HepG2 (cell line): ENCODE measurements around the gene DEFB127. TPM values are rescaled to one million over a fixed set of nuclear protein-coding genes. Genes with fewer than 3 reads are reported as not detected.

Experiments
- ATAC-seq: fragments of 200-7000 bp; cut with Tn5 transposase; 3 replicates; pipeline ENCODE4 v1.9.1; 2020; ENCODE audit warnings: mild to moderate bottlenecking, moderate library complexity
- BruUV-seq: library from RNA; stranded (reverse); fragments of 400-500 nt; replicated peaks from 2 replicates; lab custom pipeline; 2021; lab: Mats Ljungman, UMichigan
- CTCF ChIA-PET: fragments of 300-600 bp; formaldehyde crosslinking; extraction: SDS; loops from one replicate; lab custom pipeline; 2021; ENCODE audit warnings: low total read pairs, inconsistent platforms, low intra/inter-chr PET ratio; lab: Yijun Ruan, JAX
- POLR2A ChIA-PET: fragments of 350-600 bp; sonication (Branson Sonifier 250); formaldehyde crosslinking; loops from one replicate; lab custom pipeline; 2020; ENCODE audit warnings: antibody characterized with exemption, inconsistent platforms; lab: Yijun Ruan, JAX
- DNase-seq: peaks from one replicate; pipeline ENCODE4 v3.0.0-alpha.2; 2015; ENCODE audit warnings: low spot score
- FAIRE-seq: peaks from 3 replicates; lab custom pipeline; 2011; peaks lifted over from hg19 to GRCh38; lab: Jason Lieb, UNC
- H2AFZ ChIP-seq: one replicate; pipeline ENCODE4 v1.6.1; 2011; ENCODE audit warnings: low read length, inconsistent platforms
- H3K27ac ChIP-seq: fragments of 300-600 bp; 3 replicates; pipeline ENCODE4 v1.8.0; 2011; ENCODE audit warnings: mixed run types, mild to moderate bottlenecking, mixed read lengths, low read length, inconsistent platforms; ENCODE audit not compliant: insufficient read depth; ENCODE audit errors: extremely low read length
- H3K27me3 ChIP-seq, 2 experiments: fragments of 200-600 bp in 1 of 2; 2 replicates in 1 of 2; 3 replicates in 1 of 2; pipeline versions ENCODE4 v1.6.0 to v1.8.0; 2011; ENCODE audit warnings: low read length in 2 of 2, mild to moderate bottlenecking in 2 of 2, moderate library complexity in 2 of 2, inconsistent platforms in 1 of 2; ENCODE audit not compliant: insufficient read depth in 2 of 2, control insufficient read depth in 1 of 2
- H3K36me3 ChIP-seq, 2 experiments: fragments of 200-600 bp in 1 of 2; replicated peaks in 1 of 2; 2 replicates in 1 of 2; 3 replicates in 1 of 2; pipeline versions ENCODE4 v1.5.1 to v1.8.0; 2011; ENCODE audit warnings: low read length in 2 of 2, inconsistent platforms in 1 of 2; ENCODE audit not compliant: insufficient read depth in 2 of 2, control insufficient read depth in 1 of 2
- H3K4me1 ChIP-seq: 2 replicates; pipeline ENCODE4 v1.5.1; 2012; ENCODE audit warnings: low read length, inconsistent platforms; ENCODE audit not compliant: insufficient read depth
- H3K4me2 ChIP-seq: 2 replicates; pipeline ENCODE4 v1.6.0; 2011; ENCODE audit warnings: low read depth, low read length, inconsistent platforms
- H3K4me3 ChIP-seq, 3 experiments: fragments of 200-600 bp in 1 of 3; sonication (generic), shearing (Covaris generic) in 1 of 3; replicated peaks in 1 of 3; 2 replicates each; pipeline ENCODE4 v1.5.1; 2011 to 2016; ENCODE audit warnings: low read length in 3 of 3, inconsistent platforms in 2 of 3, low read depth in 2 of 3, mild to moderate bottlenecking in 2 of 3, control low read depth in 1 of 3, mixed read lengths in 1 of 3; ENCODE audit not compliant: insufficient read depth in 1 of 3
- H3K79me2 ChIP-seq: one replicate; pipeline ENCODE4 v1.6.1; 2011; ENCODE audit warnings: low read length, inconsistent platforms; ENCODE audit not compliant: insufficient read depth
- H3K9ac ChIP-seq: 2 replicates; pipeline ENCODE4 v1.6.0; 2011; ENCODE audit warnings: mild to moderate bottlenecking, low read depth, low read length, inconsistent platforms; ENCODE audit not compliant: insufficient read depth
- H3K9me3 ChIP-seq: 2 replicates; pipeline ENCODE4 v1.5.1; 2012; ENCODE audit warnings: mild to moderate bottlenecking, low read length
- H4K20me1 ChIP-seq: 2 replicates; pipeline ENCODE4 v1.6.0; 2011; ENCODE audit warnings: inconsistent platforms, mild to moderate bottlenecking, low read length, moderate library complexity; ENCODE audit not compliant: insufficient read depth
- CREB1 ChIP-seq, 2 experiments: fragments of 450-650 bp in 1 of 2; IDR thresholded peaks; 2 replicates each; pipeline ENCODE4 v1.6.1; 2016 to 2017; ENCODE audit warnings: control low read depth in 1 of 2, mild to moderate bottlenecking in 1 of 2, missing compliant biosample characterization in 1 of 2, missing genetic modification characterization in 1 of 2
- FOXA1 ChIP-seq, 2 experiments: fragments of 450-650 bp in 1 of 2; sonication (generic) in 1 of 2; formaldehyde crosslinking in 1 of 2; IDR thresholded peaks; 2 replicates each; pipeline versions ENCODE4 v1.4.0 to v1.6.1; 2016 to 2020; ENCODE audit warnings: missing genetic modification reagents in 1 of 2
- MYC ChIP-seq: sonication (generic); formaldehyde crosslinking; IDR thresholded peaks from 2 replicates; pipeline ENCODE4 v1.9.0; 2021; ENCODE audit warnings: missing genetic modification reagents, borderline replicate concordance
- NFE2 ChIP-seq: sonication (generic); formaldehyde crosslinking; IDR thresholded peaks from 2 replicates; pipeline ENCODE4 v1.4.0; 2020; ENCODE audit warnings: missing genetic modification reagents
- NR2F2 ChIP-seq: IDR thresholded peaks from 2 replicates; pipeline ENCODE4 v1.6.1; 2012; ENCODE audit warnings: low read depth, inconsistent platforms, borderline replicate concordance
- RFX3 ChIP-seq: IDR thresholded peaks from 2 replicates; pipeline ENCODE4 v1.6.1; 2016; ENCODE audit warnings: missing biosample characterization, missing genetic modification reagents
- SMAD9 ChIP-seq: sonication (generic); formaldehyde crosslinking; IDR thresholded peaks from 2 replicates; pipeline ENCODE4 v1.5.1; 2020; ENCODE audit warnings: mild to moderate bottlenecking, missing genetic modification reagents
- TFAP4 ChIP-seq: sonication (generic); IDR thresholded peaks from 2 replicates; pipeline ENCODE4 v1.6.1; 2016; ENCODE audit warnings: low read depth, borderline replicate concordance
- THAP9 ChIP-seq: sonication (generic); formaldehyde crosslinking; IDR thresholded peaks from 2 replicates; pipeline ENCODE4; 2020; ENCODE audit warnings: missing genetic modification reagents, mild to moderate bottlenecking, borderline replicate concordance
- ZBTB25 ChIP-seq: IDR thresholded peaks from 2 replicates; pipeline ENCODE4 v1.6.1; 2018; ENCODE audit warnings: missing genetic modification reagents
- ZNF205 ChIP-seq: IDR thresholded peaks from 2 replicates; pipeline ENCODE4 v1.6.1; 2018; ENCODE audit warnings: missing biosample characterization, missing genetic modification reagents
- ZNF503 ChIP-seq: sonication (generic); formaldehyde crosslinking; IDR thresholded peaks from 2 replicates; pipeline ENCODE4 v1.4.0; 2020; ENCODE audit warnings: missing genetic modification reagents
- ZNF550 ChIP-seq: sonication (generic); formaldehyde crosslinking; IDR thresholded peaks from 2 replicates; pipeline ENCODE4 v1.4.0; 2020; ENCODE audit warnings: mild to moderate bottlenecking, missing genetic modification reagents, borderline replicate concordance
- ZNF678 ChIP-seq: sonication (generic); formaldehyde crosslinking; IDR thresholded peaks from 2 replicates; pipeline ENCODE4 v1.4.0; 2020; ENCODE audit warnings: mild to moderate bottlenecking, missing genetic modification reagents
- ZSCAN31 ChIP-seq: sonication (generic); formaldehyde crosslinking; IDR thresholded peaks from 2 replicates; pipeline ENCODE4 v1.5.0; 2020; ENCODE audit warnings: low read depth, mild to moderate bottlenecking, missing genetic modification reagents
- WGBS: methylation state at CpG from one replicate; pipeline ENCODE4 v1.1.6; 2017; ENCODE audit warnings: low lambda C conversion rate; 5-methylcytosine and 5-hydroxymethylcytosine counted together
- in situ Hi-C: cut with HindIII; loops from 2 replicates; pipeline ENCODE4 v1.10.0; 2017; ENCODE audit warnings: low pct_unique_long_range_greater_than_20kb; ENCODE audit not compliant: extremely low pct_ligation_motif_present
- intact Hi-C: fragments of 100-400 bp; cut with micrococcal nuclease; formaldehyde crosslinking; loops from one replicate; pipeline ENCODE4 v1.10.0; 2022; ENCODE audit not compliant: unreplicated experiment
- polyA plus RNA-seq, 8 experiments: library from polyadenylated mRNA; depleted of rRNA in 3 of 8; stranded (reverse) in 7 of 8; unstranded in 1 of 8; fragments of >200 nt; fragmentation: Illumina TruSeq in 4 of 8; extraction: Trizol in 4 of 8; gene quantifications; 2 replicates each; pipeline versions ENCODE4 v1.2.1 to v1.2.3, GENCODE V29; 2011 to 2016; ENCODE audit warnings: low read depth in 4 of 8, missing spikeins in 1 of 8, mixed read lengths in 1 of 8; ENCODE audit not compliant: insufficient read depth in 1 of 8
- total RNA-seq, 5 experiments: library from RNA; depleted of rRNA; stranded (reverse); fragments of >200 nt; fragmentation: Illumina TruSeq; extraction: Trizol; gene quantifications; 2 replicates each; pipeline ENCODE4 v1.2.3, GENCODE V29; 2016; ENCODE audit warnings: low read depth in 1 of 5
- TF ChIP-seq, protein P1 (sequence below): sonication (generic); formaldehyde crosslinking; IDR thresholded peaks from 2 replicates; pipeline ENCODE4 v1.5.0; 2020; ENCODE audit warnings: mild to moderate bottlenecking, low read depth, missing genetic modification reagents, borderline replicate concordance

DEFB127 gene
- total and polyA plus RNA-seq, 2 of the 13 experiments (the other 11 are each of a cell fraction or from before 2014, with no cell fraction given) = not detected

GRCh38 chr20:164618-165017 lies 7.4 kb downstream of the DEFB127 start:
- Histone ChIP-seq H3K9me3 (no peaks in the 10 kb centered on the region), H3K4me1 (no peaks in the 10 kb centered on the region), H3K27ac (no peak overlapping the region), H3K27me3 (peaks cover 0 to 1% of the 10 kb centered on the region in 2 experiments; a peak in 1 of 5 replicates), H4K20me1 (no peaks in the 10 kb centered on the region), H3K4me3 (no peak overlapping the region), H3K36me3 (no peaks in the 10 kb centered on the region), H3K79me2 (no peaks in the 10 kb centered on the region), H2AFZ (no peak overlapping the region), H3K4me2 (no peak overlapping the region), H3K9ac (no peak overlapping the region)
- in situ Hi-C loops = no loop called here
- ATAC-seq (no peak), DNase-seq (no peak), FAIRE-seq (no peak)
- intact Hi-C loops = no loop called here
- BruUV-seq = no TSS peak
- POLR2A ChIA-PET = no interaction called here
- CTCF ChIA-PET = no interaction called here
- WGBS = 3% methylated on average over 3 of the region's 3 CpGs
- TF ChIP-seq NR2F2 = no peak
- TF ChIP-seq CREB1 (IDR thresholded peaks at IDR 0.05) = no peak
- no peak for TF ChIP-seq CREB1 (CRISPR knock-in tag; IDR thresholded peaks at IDR 0.05)
- no peak for TF ChIP-seq TFAP4
- TF ChIP-seq NFE2 (CRISPR knock-in tag) = no peak
- TF ChIP-seq ZNF205 = no peak
- TF ChIP-seq ZBTB25 (CRISPR knock-in tag) = no peak
- TF ChIP-seq, protein P1, sequence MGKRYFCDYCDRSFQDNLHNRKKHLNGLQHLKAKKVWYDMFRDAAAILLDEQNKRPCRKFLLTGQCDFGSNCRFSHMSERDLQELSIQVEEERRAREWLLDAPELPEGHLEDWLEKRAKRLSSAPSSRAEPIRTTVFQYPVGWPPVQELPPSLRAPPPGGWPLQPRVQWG = no peak
- TF ChIP-seq ZSCAN31 (CRISPR knock-in tag) = no peak
- TF ChIP-seq ZNF678 = no peak
- TF ChIP-seq MYC (CRISPR knock-in tag) = no peak
- no peak for TF ChIP-seq FOXA1 (IDR thresholded peaks at IDR 0.05)
- no peak for TF ChIP-seq FOXA1 (CRISPR knock-in tag; IDR thresholded peaks at IDR 0.05)
- TF ChIP-seq ZNF503 (CRISPR knock-in tag) = no peak
- TF ChIP-seq RFX3 (CRISPR knock-in tag) = no peak
- no peak for TF ChIP-seq ZNF550 (CRISPR knock-in tag)
- no peak for TF ChIP-seq SMAD9 (CRISPR knock-in tag)
- no peak for TF ChIP-seq THAP9
